Breast epithelium (tissue), 3 donors: ENCODE results near the gene PABPC3.

Experiments used
- POLR2A ChIP-seq: fragments of 450-650 bp; IDR thresholded peaks from one replicate; pipeline ENCODE4 v1.6.1; 2016; ENCODE audit warnings: antibody characterized with exemption, mild to moderate bottlenecking, moderate library complexity
- TF ChIP-seq, protein P1 (sequence below), 3 donors: fragments of 450-650 bp; IDR thresholded peaks; one replicate each; pipeline ENCODE4 v1.5.1; 2016 to 2017; ENCODE audit warnings: antibody characterized with exemption in 3 of 3, mild to moderate bottlenecking in 3 of 3, moderate library complexity in 3 of 3

DNA sequence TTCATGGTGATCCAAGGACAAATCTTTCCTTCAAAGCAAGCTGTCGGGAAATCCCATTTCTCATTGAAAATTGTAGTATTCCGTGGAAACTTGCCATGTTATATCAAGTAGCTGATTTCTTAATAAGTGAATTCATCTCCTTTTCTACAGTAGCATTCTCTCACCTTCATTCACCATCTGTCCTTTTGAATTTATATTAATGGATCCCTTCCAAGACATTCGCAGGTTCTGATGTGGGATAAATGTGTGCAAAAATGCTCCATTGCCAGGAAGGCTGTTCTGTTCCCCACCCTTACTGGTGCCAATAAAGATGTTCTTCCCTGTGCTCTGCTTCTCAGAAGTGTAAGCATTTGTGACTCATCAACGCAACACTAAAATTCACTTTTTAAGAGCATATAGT is 40.0 kb downstream of the PABPC3 start:
- TF ChIP-seq, protein P1, sequence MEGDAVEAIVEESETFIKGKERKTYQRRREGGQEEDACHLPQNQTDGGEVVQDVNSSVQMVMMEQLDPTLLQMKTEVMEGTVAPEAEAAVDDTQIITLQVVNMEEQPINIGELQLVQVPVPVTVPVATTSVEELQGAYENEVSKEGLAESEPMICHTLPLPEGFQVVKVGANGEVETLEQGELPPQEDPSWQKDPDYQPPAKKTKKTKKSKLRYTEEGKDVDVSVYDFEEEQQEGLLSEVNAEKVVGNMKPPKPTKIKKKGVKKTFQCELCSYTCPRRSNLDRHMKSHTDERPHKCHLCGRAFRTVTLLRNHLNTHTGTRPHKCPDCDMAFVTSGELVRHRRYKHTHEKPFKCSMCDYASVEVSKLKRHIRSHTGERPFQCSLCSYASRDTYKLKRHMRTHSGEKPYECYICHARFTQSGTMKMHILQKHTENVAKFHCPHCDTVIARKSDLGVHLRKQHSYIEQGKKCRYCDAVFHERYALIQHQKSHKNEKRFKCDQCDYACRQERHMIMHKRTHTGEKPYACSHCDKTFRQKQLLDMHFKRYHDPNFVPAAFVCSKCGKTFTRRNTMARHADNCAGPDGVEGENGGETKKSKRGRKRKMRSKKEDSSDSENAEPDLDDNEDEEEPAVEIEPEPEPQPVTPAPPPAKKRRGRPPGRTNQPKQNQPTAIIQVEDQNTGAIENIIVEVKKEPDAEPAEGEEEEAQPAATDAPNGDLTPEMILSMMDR (IDR thresholded peaks at IDR 0.05), result no peak
- no peak for TF ChIP-seq POLR2A
